NCI-H2081 (cell line): ENCODE measurements around the gene SPON1.
A peak's percentile ranks its signal among the peaks of the same experiment; 100 is the strongest.
"Not testable (repeated sequence)": the region's sequence is repeated elsewhere in the genome, so short reads cannot be mapped to it uniquely, and the experiment has no call there.

Experiments used
- DNase-seq, 2 experiments: peaks; one replicate each; lab custom pipeline; 2025; lab: John Stamatoyannopoulos, UW

Gene SPON1

DNA sequence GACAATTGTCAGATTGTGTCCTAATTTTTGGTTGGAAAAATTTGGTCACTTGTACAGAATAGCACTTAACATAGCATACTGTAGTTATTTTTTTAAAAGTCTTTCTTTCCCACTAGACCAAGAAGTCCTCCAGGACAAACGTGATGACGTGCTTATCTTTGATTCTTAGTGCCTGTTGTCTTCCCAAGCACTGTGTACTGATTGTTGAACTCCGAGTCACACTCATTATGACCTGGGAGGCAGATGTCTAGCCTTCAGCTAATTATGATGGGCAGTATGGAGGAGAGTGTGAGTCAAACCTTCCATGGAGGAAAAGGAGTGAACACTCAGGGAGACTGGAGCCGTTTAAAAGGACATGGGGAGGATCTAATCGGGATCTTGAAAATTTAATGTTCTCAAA, 119.8 kb downstream of the SPON1 start:
- DNase-seq, result no peak

DNA sequence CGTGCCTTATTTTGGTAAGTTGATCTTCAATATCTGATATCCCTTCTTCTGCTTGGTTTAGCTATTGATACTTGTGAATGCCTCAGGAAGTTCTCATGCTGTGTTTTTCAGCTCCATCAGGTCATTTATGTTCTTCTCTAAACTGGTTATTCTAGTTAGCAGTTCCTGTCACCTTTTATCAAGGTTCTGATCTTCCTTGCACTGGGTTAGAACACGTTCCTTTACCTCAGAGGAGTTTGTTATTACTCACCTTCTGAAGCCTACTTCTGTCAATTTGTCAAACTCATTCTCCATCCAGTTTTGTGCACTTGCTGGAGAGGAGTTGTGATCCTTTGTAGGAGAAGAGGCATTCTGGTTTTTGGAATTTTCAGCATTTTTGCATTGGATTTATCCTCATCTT, 126.3 kb downstream of the SPON1 start:
- DNase-seq, result not testable (repeated sequence)

DNA sequence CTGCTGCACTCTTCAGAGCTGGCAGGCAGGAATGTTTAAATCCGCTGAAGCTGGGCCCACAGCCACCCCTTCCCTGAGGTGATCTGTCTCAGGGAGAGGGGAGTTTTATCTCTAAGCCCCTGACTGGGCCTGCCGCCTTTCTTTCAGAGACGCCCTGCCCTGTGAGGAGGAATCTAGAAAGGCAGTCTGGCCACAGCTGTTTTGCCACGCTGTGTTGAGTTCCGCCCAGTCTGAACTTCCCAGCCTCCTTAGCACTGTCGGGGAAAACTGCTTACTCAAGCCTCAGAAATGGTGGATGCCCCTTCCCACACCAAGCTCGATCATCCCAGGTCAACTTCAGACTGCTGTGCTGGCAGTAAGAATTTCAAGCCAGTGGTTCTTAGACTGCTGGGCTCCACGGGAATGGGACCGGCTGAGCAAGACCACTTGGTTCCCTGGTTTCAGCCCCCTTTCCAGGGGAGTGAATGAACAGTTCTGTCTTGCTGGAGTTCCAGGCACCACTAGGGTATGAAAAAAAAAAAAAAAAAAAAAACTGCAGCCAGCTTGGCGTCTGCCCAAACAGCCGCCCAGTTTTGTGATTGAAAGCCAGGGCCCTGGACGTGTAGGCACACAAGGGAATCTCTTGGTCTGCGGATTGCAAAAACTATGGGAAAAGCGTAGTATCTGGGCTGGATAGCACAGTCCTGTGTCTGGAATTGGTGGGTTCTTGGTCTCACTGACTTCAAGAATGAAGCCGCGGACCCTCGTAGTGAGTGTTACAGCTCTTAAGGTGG, 127.4 kb downstream of the SPON1 start:
- DNase-seq, result no peak

DNA sequence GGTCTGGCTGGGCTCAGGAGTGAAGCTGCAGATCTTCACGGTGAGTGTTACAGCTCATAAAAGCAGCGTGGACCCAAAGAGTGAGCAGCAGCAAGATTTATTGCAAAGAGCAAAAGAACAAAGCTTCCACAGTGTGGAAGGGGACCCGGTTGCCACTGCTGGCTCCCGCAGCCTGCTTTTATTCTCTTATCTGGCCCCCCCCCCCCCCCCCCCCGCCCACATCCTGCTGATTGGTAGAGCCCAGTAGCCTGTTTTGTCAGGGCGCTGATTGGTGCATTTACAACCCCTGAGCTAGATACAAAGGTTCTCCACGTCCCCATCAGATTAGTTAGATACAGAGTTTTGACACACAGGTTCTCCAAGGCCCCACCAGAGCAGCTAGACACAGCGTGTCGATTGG, 128.1 kb downstream of the SPON1 start:
- not testable (repeated sequence) for DNase-seq

DNA sequence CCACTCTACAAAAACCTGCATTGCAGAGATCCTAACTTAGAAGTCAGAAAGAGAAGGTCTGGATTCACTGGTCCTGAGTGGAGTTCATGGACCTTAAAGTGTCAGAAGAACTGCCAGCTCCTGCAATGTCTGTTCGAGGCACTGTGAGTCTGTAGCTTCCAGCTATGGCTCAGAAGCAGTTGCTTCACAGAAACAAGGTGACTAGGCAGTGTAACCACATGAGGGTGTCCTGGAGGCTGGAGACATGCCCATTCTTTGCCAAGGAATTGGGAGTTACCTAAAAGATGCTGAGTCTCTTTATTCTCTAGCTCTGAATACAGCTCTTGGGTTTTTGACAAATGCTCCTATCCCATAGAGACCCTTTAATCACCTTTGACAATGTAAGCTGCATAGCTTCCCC, 130.5 kb downstream of the SPON1 start:
- DNase-seq, result no peak

DNA sequence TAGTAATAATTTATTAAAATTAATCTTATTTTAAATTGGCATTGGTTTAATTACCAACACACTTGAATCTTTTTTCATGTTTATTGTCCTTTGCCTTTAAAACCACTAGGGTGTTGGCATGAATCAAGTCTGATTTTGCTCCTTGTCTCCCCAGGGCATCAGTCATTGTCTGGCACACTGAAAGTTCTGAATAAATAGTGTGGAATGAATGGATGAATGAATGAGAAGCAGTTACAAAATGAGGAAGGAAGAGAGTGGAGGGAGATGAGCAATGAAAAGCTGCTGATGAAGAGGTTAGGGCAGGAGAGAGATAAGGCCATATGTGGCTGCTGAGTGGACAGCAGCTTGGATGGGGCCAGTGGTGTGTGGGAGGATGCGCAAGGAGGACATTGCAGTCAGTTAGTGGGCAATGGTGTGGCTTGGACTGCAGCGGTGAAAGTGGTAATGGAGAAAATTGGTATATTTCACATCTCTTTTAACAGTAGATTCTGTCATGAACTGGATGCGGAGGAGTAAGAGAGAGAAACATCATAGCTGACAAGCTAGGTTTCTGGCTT, 132.0 kb downstream of the SPON1 start:
- DNase-seq, result no peak

DNA sequence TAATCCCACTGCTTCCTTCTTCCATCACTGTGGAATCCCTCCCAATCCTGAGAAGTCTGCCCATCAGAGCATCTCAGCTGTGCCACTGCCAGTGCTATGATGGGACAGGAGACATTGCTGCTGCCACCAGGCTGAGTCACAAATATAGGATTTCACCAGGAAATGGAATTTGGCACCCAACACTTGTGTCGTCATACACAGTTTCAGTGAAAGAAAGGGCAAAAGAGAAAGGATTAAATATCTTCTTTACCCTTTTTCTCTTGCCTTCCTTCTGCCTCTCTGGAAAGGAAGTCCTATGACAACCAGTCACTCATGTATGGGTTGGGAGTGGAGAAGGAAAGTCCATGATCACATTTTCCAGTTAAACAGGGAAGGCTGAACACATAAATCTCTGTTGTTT, 133.4 kb downstream of the SPON1 start:
- DNase-seq, result no peak

DNA sequence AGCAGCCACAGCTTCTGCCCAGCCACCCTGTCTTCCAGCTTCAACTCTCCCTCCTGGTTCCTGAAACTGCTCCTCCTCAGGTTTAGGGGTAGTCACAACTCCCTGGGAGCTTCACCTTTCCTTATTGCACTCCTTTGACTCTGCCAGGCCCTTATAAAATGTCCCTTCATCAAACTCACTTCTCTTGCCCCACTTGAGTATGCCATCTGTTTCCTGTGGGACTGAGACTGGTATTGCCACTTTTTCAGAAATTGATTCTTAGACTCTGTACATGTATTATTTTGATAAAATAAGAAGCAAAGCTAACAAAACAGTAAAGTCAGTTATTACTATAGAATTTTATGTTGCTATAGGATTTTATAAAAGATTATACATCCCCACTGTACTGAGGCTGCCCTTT, 134.1 kb downstream of the SPON1 start:
- no peak for DNase-seq

DNA sequence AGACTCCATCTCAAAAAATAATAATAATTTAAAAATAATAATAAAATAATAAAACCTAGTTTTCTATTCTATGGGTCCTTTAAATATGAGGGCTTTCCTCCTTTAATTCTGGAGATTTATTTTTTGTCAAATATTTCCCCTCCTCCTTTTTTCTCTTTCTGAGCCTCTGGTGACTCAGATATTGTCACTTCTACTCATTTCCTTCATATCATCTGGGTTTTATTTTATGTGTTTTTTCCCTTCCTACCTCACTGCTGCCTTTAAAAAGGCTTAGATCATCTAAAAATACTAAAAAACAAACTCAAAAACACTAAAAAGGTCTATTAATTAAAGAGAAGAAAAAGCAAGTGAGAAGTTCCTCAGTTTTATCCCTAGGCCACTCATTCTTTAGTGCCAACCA, 138.9 kb downstream of the SPON1 start:
- no peak for DNase-seq

DNA sequence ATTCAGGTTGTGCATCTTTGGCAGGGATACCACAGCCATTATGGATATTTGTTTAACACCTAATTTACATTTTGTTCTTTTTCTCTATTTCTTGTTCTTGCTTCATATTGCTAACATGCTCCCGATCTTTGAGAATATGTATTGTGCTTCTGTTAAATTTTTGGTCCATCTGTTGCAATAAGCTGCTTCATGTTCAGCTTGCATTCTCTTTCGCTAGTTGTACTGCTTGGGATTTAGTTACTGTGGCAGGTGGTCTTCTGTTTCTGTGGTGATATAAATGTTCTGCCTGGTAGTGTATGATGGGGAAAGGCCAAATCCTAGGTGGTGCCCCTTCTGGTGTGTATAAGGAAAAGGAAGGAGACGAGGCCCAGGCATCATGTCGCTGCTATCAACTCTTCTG, 140.2 kb downstream of the SPON1 start:
- no peak for DNase-seq

DNA sequence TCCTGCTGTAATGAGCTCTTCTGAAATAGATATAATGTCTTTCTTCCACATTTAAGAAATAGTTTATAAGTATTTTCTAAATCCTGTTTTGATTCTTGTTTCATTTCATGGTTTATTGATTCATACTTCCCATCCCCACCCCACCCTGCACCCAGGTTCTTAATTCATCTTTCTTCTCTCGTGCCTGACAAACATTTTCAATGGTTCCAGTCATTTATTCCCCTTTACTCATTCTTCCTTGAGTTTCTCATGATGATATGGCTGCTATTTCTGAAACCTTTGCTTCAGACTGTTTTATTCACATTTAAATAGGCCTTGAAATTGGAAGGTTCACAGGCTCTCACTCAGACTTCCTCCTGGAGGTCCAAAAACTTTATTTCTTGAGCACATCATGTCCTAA, 142.9 kb downstream of the SPON1 start:
- DNase-seq, result no peak

DNA sequence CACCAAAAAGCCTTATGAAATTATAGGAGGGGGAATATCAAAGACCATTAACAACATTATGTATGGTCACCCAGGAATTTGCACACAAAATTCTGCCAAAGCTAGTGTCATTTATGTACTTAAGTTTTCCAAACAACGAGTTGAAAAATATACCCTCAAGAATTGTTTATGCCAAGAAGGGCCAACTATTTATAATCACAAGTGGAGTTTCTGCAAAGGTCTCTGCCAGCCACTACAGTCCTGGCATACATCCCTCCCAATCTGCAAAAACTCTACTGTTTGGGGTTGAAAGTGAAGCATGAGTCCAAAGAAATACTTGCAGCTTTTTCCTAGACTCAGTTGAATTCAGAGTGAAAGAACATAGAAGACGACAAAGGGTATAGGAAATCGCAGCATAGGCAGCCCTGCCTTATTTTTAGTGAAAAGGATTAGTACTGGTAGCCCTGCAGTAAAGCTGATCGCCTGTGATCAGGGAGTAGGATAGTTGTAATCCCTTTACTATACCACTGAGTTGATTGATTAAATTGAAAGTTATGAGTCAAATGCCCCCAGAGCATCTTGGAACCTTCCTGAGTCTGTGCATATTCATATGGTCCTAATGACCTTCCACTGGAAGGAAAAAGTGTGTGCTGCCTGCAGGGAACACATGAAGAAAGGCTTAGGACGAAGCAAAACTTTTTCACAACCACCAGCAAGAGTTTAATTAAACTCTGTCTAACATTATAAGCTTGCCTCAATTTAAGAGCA, 144.0 kb downstream of the SPON1 start:
- DNase-seq, result no peak

DNA sequence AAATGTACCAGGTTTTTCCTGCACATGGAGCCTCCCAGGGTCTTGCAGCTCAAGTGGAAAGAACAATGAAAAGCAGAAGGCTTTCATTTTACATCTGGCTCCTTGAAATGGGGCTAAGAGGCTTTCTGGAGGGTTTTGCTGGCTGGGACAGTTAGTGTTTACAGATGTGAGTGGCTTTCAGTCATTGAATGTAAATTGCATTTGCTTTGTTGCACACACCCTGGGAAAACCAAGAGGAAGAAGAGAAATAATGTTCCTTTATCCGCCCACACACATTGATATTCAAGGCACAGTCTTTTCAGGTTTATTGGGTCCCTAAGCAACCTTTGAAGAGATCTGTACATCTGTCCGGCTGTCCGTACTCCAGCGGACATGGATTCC, 144.5 kb downstream of the SPON1 start:
- DNase-seq, result no peak

DNA sequence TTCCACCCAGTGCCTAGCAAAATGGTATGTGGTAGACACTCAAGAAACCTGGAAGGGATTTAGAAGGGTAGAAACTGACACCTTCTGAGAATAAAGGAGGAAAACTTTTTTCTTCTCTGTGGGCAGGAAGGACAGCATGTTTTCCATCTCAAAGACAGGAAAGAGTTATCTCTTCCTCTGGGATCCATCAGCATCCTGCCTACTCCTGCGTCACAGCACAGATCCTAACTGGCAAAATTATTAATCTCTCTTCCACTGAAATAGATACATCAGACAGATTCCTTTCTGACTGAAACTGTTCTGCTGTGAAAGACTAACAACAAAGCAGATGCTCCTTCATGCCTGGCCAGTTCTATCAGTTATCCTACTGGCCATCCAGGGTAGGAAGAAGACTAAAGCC, 147.2 kb downstream of the SPON1 start:
- DNase-seq, result no peak

DNA sequence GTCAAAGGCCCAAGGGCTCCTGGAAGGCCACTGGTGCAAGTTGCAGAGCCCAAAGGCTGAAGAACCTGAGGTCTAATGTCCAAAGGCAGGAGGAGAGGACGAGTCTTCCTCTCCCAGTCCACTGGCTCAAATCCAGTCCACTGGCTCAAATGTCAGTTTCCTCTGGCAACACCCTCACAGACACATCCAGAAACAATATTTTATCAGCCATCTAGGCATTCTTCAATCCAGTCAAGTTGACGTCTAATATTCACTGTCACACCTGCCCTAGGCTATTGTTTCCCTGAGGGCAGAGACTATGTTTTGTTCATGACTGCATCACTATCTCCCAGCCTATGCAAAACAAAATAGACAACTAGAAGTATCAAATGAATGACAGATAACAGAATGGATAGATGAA, 148.1 kb downstream of the SPON1 start:
- no peak for DNase-seq

DNA sequence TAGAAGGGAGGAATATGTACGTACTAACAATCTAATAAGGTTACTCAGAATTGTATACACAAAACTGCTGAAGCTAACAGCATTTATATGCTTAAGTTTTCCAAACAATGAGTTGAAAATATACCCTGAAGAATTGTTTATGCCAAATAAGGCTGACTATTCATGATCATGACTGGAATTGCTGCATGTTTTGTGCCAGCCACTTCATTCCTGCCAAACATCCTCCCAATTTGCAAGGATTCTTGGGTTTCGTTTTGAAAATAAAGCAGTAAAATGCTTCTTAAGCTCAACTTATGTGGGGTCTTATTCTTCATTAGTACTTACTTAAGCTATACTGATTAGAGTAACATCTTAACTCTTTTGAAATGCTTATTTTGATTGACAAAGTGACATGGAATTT, 149.0 kb downstream of the SPON1 start:
- DNase-seq, result no peak

DNA sequence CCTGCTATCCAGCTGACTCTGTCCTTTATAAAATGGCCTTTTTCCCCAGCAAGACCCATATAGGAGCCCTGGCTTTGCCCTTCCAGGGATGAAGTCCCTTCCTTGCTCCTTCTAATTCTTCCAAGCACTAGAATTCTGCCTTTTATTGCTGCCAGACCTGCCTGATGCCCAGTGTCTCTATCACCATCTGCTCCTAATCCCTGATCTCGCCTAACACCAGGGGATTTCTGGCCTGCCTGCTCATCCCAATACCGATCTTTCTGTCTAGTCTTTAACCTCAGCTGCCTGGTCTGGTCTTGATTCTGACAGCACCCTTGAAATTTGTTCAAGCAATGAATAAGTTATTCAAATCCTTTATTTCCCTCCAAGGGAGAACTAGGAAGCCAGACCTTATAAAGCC, 150.2 kb downstream of the SPON1 start:
- DNase-seq, result no peak

DNA sequence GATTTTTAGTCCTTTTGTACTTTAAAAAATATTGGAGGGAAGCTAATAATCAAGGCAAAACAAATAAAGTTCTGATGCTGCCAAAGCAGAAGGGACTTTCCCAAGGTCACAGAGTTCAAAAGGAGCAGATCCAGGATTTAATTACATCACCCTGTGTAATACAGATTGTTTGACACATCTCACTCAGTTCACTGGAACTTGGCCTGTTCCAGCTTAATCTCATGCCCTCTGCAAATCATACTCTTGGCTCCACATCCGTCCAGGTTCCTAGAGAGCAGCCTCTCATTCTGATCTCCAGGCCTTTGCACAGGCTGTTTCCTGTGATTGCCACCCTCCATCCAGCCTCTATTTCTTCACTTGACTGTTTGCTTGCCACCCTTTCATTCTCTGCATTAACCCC, 151.7 kb downstream of the SPON1 start:
- DNase-seq, result no peak

DNA sequence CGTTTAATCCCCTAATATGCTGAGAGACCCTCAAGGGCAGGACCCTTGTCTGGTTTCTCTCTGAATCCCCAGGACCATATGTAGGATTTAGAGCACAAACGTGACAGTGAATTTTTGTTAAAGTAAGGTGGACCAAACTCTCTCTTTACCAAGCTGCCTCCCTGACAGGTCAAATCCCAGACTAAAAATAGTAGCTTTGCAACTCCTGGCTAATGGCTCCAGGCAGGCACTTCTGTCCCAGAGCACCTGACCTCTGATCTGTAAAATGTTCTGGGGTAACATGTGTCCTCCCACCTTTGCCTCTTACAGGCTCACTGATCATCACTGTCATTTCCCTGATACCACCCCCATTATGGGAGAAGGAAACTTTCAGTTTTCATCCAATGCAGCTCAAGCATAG, 152.3 kb downstream of the SPON1 start:
- DNase-seq, result no peak

DNA sequence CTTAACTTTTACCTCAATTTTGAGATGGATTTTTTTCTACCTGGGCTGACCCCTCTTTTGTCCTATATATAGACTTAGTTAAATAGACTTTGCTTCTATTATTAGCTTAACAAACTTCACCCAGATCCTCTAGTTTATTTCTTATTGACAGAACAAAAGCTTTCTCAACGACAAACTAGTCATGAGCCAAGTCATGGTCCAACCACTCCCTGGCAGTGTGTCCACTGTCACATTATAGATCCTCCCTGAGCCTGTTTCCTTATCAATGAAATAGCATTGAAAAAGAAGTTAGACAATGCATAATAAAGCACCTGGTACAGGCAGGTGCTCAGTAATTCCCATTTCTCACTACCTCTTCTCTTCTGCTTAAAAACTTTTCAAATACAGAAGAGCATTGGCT, 155.1 kb downstream of the SPON1 start:
- no peak for DNase-seq

DNA sequence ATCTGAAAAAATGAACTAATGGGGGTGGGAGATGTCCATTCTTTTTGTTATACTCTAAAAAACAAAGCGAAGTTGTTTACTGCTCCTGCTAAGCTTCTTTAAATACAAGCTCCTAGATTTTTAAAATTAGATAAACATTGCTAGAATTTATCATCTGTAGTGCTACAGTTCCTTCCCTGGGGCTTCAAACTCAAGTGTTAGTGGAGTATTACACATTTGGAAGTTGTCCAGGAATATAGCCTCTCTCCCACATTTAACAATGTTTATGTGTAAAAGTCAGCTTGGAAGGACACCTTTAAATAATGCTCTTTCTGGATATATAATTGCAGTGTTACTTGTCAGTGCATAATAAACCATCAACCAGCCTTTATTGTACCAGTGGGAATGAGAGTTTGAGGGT, 155.5 kb downstream of the SPON1 start:
- peak; percentile 5 to 72 for DNase-seq

DNA sequence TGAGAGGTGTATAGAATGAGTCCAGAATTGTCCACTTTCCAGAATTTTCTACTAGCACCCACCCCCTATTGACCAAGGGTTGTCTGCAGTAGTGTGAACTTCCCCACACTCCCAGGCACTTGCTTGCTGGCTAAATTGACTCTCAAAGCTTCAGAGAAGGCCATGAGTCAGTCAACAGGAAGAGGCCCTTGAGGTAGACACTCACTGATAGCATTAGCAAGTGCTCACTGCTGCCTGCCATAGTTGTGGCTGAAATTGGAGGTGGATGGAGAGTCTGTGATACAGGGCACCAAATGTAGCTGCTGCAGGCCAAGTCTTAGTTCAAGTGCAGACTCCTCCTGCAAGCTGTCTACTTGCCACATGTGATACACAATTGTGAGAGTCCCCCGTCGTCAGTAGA, 156.8 kb downstream of the SPON1 start:
- no peak for DNase-seq

DNA sequence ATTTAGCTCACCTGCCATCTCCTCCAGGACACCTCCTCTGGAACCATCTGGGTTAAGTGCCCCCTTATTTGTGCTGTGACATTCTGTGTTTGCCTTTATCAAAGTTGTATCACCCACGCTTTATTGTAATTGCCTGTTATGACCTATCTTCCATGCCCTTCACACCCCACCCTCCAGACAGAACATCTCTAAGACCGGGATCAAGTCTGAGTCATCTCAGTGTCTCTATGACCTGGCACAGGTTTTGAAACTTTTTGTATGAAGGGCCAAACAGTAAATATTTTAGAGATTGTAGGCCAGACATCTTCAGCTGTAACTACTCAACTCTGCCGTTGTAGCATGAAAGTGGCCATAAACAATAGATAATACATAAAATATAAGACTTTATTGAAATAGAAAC, 161.8 kb downstream of the SPON1 start:
- DNase-seq, result no peak

DNA sequence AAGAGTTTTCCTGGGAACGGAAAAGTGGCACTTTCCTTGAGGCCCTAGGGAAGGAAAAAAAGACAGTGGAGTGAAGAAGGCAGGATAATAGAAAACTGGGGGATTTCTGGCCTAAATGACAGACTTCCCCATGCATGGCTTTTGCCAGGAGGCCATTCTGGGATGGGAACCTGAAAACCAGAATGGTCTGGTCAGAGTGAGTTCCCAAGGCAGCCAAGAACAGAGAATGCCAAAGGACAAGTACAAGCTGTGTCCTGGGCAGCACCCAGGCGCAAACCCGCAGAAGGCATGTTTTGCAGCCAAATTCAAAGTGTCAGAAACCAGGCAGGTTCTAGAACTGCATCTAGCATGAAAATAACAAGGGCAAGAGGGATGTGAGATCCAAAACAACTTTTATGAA, 162.4 kb downstream of the SPON1 start:
- no peak for DNase-seq
